Caco-2 (cell line): ENCODE results near the gene OR4S1. TPM values are rescaled to one million over a fixed set of nuclear protein-coding genes. Genes with fewer than 3 reads are reported as not detected.
"Not testable (repeated sequence)": the region's sequence is repeated elsewhere in the genome, so short reads cannot be mapped to it uniquely, and the experiment has no call there.

Experiments
- BruUV-seq: library from RNA; stranded (reverse); fragments of 400-500 nt; replicated peaks from 2 replicates; lab custom pipeline; 2021; lab: Mats Ljungman, UMichigan
- CTCF ChIA-PET: fragments of 300-600 bp; sonication (Branson Sonifier 250); formaldehyde crosslinking; loops from one replicate; lab custom pipeline; 2022; ENCODE audit warnings: antibody characterized with exemption; lab: Charles Lee
- POLR2A ChIA-PET: fragments of 300-600 bp; sonication (Branson Sonifier 250); formaldehyde crosslinking; loops from one replicate; lab custom pipeline; 2022; ENCODE audit warnings: antibody characterized with exemption; lab: Charles Lee
- DNase-seq, 2 experiments: peaks; one replicate each; pipeline versions ENCODE4 v3.0.0 to v3.0.0-alpha.2; 2020 to 2022
- H3K27me3 ChIP-seq: replicated peaks from 2 replicates; pipeline ENCODE4 v1.6.0; 2011; ENCODE audit warnings: low read length; ENCODE audit not compliant: control insufficient read depth, insufficient read depth
- H3K36me3 ChIP-seq: 2 replicates; pipeline ENCODE4 v1.5.1; 2011; ENCODE audit warnings: low read length; ENCODE audit not compliant: control insufficient read depth, insufficient read depth
- H3K4me1 ChIP-seq: fragments of 250-450 bp; sonication (Bioruptor Pico); 2 replicates; pipeline ENCODE4 v1.5.1; 2020; ENCODE audit warnings: mild to moderate bottlenecking
- H3K4me3 ChIP-seq: 2 replicates; pipeline ENCODE4 v1.5.1; 2011; ENCODE audit warnings: low read depth, mild to moderate bottlenecking, control low read depth, low read length
- H3K9me3 ChIP-seq: fragments of 250-450 bp; sonication (Bioruptor Pico); 2 replicates; pipeline ENCODE4 v1.5.1; 2020; ENCODE audit warnings: mild to moderate bottlenecking, moderate library complexity
- H3K27ac Mint-ChIP-seq: one replicate; pipeline ENCODE4 v1.8.0; 2022; ENCODE audit warnings: mixed read lengths; ENCODE audit not compliant: unreplicated experiment
- H3K27me3 Mint-ChIP-seq: one replicate; pipeline ENCODE4 v1.8.0; 2022; ENCODE audit warnings: mixed read lengths; ENCODE audit not compliant: insufficient read depth, unreplicated experiment
- H3K36me3 Mint-ChIP-seq: one replicate; pipeline ENCODE4 v1.8.0; 2022; ENCODE audit warnings: mild to moderate bottlenecking, mixed read lengths; ENCODE audit not compliant: insufficient read depth, unreplicated experiment
- H3K4me1 Mint-ChIP-seq: one replicate; pipeline ENCODE4 v1.8.0; 2022; ENCODE audit warnings: low read depth, mixed read lengths; ENCODE audit not compliant: unreplicated experiment
- H3K4me3 Mint-ChIP-seq: one replicate; pipeline ENCODE4 v1.8.0; 2022; ENCODE audit warnings: mild to moderate bottlenecking, moderate library complexity, mixed read lengths; ENCODE audit not compliant: unreplicated experiment
- H3K9me3 Mint-ChIP-seq: one replicate; pipeline ENCODE4 v1.8.0; 2022; ENCODE audit warnings: mixed read lengths; ENCODE audit not compliant: unreplicated experiment
- intact Hi-C: fragments of 100-400 bp; cut with micrococcal nuclease; formaldehyde crosslinking; loops from one replicate; pipeline ENCODE4 v1.10.0; 2022; ENCODE audit not compliant: unreplicated experiment
- total RNA-seq: library from RNA; stranded (reverse); gene quantifications from 2 replicates; pipeline ENCODE4 v1.2.3, GENCODE V29; 2022
- TF ChIP-seq, protein P1 (sequence below), 2 experiments: fragments of 200-600 bp in 1 of 2; IDR thresholded peaks; 1 replicate in 1 of 2; 2 replicates in 1 of 2; pipeline versions ENCODE4 v1.5.1 to v1.8.0; 2011 to 2022; ENCODE audit warnings: antibody characterized with exemption in 1 of 2, control low read depth in 1 of 2, inconsistent platforms in 1 of 2, low read depth in 1 of 2, low read length in 1 of 2, mild to moderate bottlenecking in 1 of 2, moderate library complexity in 1 of 2; ENCODE audit not compliant: insufficient read depth in 1 of 2, severe bottlenecking in 1 of 2, unreplicated experiment in 1 of 2

OR4S1 gene
- total RNA-seq, 1 experiment from 2014 or later, result not detected

DNA sequence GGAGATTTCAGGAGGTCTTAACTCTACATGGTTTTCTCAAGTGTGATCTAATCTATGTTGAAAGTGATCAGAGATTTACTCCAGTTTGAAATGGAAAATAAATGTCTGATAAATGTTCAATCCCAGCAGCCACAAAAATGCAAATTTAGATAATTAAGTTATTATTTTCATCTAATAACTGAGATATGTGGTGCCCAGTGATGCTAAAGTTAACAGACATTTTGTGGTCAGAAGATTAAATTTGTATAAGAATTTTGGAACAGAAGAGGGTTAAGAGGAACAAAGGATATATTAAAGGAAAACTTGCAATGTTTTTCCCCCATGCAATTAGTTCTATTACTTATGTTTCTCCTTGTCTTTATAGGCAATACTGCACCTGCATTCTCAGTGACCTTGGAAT, 18.6 kb downstream of the OR4S1 start, which contains the start of gene OR4C3:
Gene OR4C3 (plus strand): TSS at position 301 of the 400 bp plus-strand sequence. CDS start 102 bp downstream, outside the sequence.
- H3K4me1 ChIP-seq, BruUV-seq, POLR2A ChIA-PET, H3K36me3 ChIP-seq, intact Hi-C loops, H3K27ac Mint-ChIP-seq, H3K9me3 ChIP-seq, H3K27me3 Mint-ChIP-seq, H3K4me3 ChIP-seq, CTCF ChIA-PET, H3K27me3 ChIP-seq, DNase-seq, H3K4me1 Mint-ChIP-seq, H3K4me3 Mint-ChIP-seq, H3K36me3 Mint-ChIP-seq, H3K9me3 Mint-ChIP-seq: not testable (repeated sequence)

DNA sequence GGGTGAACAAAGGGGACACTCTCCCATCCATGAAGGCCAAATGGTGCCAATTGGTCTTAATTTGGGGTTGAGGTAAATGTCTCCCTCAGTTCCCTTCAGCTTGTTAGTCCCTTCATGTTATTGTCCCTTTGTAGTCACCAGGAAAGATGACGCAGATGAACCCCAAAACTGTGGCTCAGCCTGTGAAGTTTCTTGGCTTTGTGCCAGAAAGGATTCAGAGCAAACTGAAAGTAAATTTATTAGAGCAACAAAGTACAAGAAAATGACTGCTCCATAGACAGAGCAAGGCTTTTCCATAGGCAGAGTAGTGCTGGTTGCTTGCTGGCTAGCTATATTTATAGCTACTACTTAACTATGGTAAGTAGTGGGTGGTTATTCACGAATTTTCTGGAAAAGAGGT, 35.4 kb downstream of the OR4S1 start:
- POLR2A ChIA-PET, result no interaction called here
- Mint-ChIP-seq H3K4me1 (no peaks in the 10 kb centered on the region), H3K4me3 (no peak overlapping the region), H3K9me3 (no peaks in the 10 kb centered on the region), H3K36me3 (no peaks in the 10 kb centered on the region), H3K27ac (no peak overlapping the region), H3K27me3 (no peaks in the 10 kb centered on the region)
- Histone ChIP-seq H3K27me3 (no peaks in the 10 kb centered on the region), H3K4me3 (no peak overlapping the region), H3K36me3 (no peaks in the 10 kb centered on the region), H3K9me3 (no peaks in the 10 kb centered on the region), H3K4me1 (no peaks in the 10 kb centered on the region)
- intact Hi-C loops, result no loop called here
- CTCF ChIA-PET, result no interaction called here
- no peak for DNase-seq
- TF ChIP-seq, protein P1, sequence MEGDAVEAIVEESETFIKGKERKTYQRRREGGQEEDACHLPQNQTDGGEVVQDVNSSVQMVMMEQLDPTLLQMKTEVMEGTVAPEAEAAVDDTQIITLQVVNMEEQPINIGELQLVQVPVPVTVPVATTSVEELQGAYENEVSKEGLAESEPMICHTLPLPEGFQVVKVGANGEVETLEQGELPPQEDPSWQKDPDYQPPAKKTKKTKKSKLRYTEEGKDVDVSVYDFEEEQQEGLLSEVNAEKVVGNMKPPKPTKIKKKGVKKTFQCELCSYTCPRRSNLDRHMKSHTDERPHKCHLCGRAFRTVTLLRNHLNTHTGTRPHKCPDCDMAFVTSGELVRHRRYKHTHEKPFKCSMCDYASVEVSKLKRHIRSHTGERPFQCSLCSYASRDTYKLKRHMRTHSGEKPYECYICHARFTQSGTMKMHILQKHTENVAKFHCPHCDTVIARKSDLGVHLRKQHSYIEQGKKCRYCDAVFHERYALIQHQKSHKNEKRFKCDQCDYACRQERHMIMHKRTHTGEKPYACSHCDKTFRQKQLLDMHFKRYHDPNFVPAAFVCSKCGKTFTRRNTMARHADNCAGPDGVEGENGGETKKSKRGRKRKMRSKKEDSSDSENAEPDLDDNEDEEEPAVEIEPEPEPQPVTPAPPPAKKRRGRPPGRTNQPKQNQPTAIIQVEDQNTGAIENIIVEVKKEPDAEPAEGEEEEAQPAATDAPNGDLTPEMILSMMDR (IDR thresholded peaks at IDR 0.05; ENCODE audit: insufficient read depth in 1 of 2, low read depth in 1 of 2, low read length in 1 of 2, severe bottlenecking in 1 of 2, unreplicated experiment in 1 of 2), result no peak
- no TSS peak for BruUV-seq

DNA sequence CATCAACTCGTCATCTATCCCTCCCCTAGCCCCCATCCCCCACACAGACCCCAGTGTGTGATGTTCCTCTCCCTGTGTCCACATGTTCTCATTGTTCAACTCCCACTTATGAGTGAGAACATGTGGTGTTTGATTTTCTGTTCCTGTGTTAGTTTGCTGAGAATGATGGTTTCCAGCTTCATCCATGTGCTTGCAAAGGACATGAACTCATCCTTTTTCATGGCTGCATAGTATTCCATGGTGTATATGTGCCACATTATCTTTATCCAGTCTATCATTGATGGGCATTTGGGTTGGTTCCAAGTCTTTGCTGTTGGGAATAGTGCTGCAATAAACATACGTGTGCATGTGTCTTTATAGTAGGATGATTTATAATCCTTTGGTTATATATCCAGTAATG, 36.5 kb downstream of the OR4S1 start:
- BruUV-seq, H3K9me3 ChIP-seq, H3K4me1 ChIP-seq, H3K36me3 Mint-ChIP-seq, H3K36me3 ChIP-seq, H3K4me3 Mint-ChIP-seq, H3K27me3 ChIP-seq, POLR2A ChIA-PET, H3K4me1 Mint-ChIP-seq, intact Hi-C loops, DNase-seq, H3K27ac Mint-ChIP-seq, H3K9me3 Mint-ChIP-seq, H3K4me3 ChIP-seq, H3K27me3 Mint-ChIP-seq, CTCF ChIA-PET: not testable (repeated sequence)

DNA sequence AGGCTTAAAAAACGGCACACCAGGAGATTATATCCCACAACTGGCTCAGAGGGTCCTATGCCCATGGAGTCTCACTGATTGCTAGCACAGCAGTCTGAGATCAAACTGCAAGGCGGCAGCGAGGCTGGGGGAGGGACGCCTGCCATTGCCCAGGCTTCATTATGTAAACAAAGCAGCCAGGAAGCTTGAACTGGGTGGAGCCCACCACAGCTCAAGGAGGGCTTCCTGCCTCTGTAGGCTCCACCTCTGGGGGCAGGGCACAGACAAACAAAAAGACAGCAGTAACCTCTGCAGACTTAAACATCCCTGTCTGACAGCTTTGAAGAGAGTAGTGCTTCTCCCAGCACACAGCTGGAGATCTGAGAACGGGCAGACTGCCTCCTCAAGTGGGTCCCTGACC, 40.3 kb downstream of the OR4S1 start:
- H3K4me1 Mint-ChIP-seq, H3K27ac Mint-ChIP-seq, H3K4me3 Mint-ChIP-seq, H3K36me3 ChIP-seq, H3K9me3 ChIP-seq, H3K27me3 Mint-ChIP-seq, H3K4me1 ChIP-seq, H3K27me3 ChIP-seq, H3K36me3 Mint-ChIP-seq, POLR2A ChIA-PET, CTCF ChIA-PET, intact Hi-C loops, BruUV-seq, DNase-seq, H3K4me3 ChIP-seq: not testable (repeated sequence)
- peaks cover 21% of the 10 kb centered on the region for H3K9me3 Mint-ChIP-seq
